Hematopoietic multipotent progenitor cell treated with erythropoietin and hydrocortisone succinate and interleukin-3 and kit ligand, for 6 days (in vitro differentiated cells): Measurements from ENCODE around the gene EFCC1.
"Not testable (repeated sequence)": the region's sequence is repeated elsewhere in the genome, so short reads cannot be mapped to it uniquely, and the experiment has no call there.

Source experiments
- DNase-seq: peaks from one replicate; pipeline ENCODE4 v3.0.0-alpha.2; 2015

Gene EFCC1

GRCh38 chr3:129084501-129084900 lies 83.4 kb downstream of the EFCC1 start:
- DNase-seq = no peak

GRCh38 chr3:129085165-129085715 lies 84.1 kb downstream of the EFCC1 start:
- DNase-seq = no peak

GRCh38 chr3:129085818-129086217 lies 84.7 kb downstream of the EFCC1 start:
- no peak for DNase-seq

- DNase-seq = no peak
Observed at GRCh38 chr3:129087138-129087702, 86.1 kb downstream of the EFCC1 start.

- DNase-seq = peak; percentile 65
Observed at GRCh38 chr3:129087904-129088303, 86.8 kb downstream of the EFCC1 start.

GRCh38 chr3:129088312-129088711 lies 87.2 kb downstream of the EFCC1 start:
- DNase-seq = not testable (repeated sequence)
